Fibroblast of mammary gland (primary cell): ENCODE results near the gene ETFA.

Source experiments
- DNase-seq: peaks from one replicate; pipeline ENCODE4 v3.0.0-alpha.2; 2010; ENCODE audit warnings: low read depth
- H3K4me3 ChIP-seq: 2 replicates; pipeline ENCODE4 v1.5.1; 2011; ENCODE audit warnings: low read depth, mild to moderate bottlenecking, low read length, moderate library complexity; ENCODE audit not compliant: control insufficient read depth
- TF ChIP-seq, protein P1 (sequence below): conservative IDR thresholded peaks from 2 replicates; pipeline ENCODE4 v1.5.1; 2011; ENCODE audit warnings: low read depth, low read length, inconsistent platforms; ENCODE audit not compliant: control insufficient read depth, insufficient read depth

Gene ETFA

DNA sequence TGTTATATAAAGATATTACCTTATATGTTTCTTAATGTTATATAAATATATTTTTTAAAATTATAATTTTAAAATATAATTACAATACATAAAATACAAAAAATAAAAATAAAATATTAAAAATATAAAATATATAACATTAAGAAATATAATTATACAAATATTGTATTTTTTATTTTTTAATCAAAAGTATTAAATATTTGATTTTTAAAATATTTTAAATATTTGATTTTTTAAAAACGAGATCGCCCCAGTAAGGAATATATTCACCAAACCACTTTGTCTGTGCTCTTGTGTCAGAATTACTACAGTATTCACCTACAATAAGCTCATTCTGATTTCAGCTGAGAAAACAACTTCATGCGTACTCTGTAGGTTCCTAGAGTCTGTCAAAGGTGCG, 89.1 kb downstream of the ETFA start:
- H3K4me3 ChIP-seq: no peak overlapping the region
- TF ChIP-seq, protein P1, sequence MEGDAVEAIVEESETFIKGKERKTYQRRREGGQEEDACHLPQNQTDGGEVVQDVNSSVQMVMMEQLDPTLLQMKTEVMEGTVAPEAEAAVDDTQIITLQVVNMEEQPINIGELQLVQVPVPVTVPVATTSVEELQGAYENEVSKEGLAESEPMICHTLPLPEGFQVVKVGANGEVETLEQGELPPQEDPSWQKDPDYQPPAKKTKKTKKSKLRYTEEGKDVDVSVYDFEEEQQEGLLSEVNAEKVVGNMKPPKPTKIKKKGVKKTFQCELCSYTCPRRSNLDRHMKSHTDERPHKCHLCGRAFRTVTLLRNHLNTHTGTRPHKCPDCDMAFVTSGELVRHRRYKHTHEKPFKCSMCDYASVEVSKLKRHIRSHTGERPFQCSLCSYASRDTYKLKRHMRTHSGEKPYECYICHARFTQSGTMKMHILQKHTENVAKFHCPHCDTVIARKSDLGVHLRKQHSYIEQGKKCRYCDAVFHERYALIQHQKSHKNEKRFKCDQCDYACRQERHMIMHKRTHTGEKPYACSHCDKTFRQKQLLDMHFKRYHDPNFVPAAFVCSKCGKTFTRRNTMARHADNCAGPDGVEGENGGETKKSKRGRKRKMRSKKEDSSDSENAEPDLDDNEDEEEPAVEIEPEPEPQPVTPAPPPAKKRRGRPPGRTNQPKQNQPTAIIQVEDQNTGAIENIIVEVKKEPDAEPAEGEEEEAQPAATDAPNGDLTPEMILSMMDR: no peak
- no peak for DNase-seq

DNA sequence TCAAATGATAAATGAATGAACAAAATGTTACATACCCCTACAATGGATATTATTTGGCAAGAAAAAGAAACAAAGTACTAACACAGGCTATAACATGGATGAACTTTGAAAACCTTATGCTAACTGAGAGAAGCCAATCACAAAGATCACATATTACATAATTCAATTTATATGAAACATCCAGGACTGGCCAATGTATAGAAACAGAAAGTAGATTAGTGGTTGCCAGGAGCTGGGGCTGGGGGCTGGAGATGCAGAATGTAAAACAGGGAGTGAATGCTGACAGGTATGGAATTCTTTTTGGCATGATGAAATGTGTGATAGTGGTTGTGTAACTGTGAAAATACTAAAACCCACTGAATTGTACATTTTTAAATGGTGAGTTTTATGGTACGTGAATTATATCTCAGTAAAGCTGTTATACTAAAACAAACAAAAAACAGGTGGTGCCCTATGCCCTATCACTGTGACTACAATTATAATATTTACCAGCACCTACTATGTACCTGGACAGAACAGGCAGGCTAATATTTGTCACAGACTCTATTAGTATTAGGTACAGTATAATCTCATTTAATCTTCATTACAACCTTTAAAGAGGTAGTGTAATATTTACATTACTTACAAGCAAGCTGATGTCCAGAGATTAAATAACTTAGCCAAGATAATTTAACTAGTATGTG, 90.0 kb downstream of the ETFA start:
- H3K4me3 ChIP-seq: no peak overlapping the region
- TF ChIP-seq, protein P1: no peak
- DNase-seq: no peak

DNA sequence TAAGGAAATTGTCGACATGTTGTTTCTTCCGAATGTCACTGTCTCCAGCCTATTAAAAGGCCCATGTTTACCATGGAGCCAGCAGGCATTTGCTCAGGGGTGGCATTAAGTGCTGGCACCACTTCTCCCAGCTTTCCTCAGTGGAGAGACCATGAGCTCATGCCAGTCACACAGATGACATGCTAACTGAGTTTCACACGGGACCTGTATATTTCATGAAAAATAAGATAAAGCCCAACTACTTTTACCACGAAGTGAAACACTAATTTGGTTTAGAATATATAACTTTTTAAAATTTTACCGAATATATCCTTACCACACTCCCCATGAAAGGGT, 93.4 kb downstream of the ETFA start:
- DNase-seq: no peak
- TF ChIP-seq, protein P1: no peak
- no peak overlapping the region for H3K4me3 ChIP-seq

DNA sequence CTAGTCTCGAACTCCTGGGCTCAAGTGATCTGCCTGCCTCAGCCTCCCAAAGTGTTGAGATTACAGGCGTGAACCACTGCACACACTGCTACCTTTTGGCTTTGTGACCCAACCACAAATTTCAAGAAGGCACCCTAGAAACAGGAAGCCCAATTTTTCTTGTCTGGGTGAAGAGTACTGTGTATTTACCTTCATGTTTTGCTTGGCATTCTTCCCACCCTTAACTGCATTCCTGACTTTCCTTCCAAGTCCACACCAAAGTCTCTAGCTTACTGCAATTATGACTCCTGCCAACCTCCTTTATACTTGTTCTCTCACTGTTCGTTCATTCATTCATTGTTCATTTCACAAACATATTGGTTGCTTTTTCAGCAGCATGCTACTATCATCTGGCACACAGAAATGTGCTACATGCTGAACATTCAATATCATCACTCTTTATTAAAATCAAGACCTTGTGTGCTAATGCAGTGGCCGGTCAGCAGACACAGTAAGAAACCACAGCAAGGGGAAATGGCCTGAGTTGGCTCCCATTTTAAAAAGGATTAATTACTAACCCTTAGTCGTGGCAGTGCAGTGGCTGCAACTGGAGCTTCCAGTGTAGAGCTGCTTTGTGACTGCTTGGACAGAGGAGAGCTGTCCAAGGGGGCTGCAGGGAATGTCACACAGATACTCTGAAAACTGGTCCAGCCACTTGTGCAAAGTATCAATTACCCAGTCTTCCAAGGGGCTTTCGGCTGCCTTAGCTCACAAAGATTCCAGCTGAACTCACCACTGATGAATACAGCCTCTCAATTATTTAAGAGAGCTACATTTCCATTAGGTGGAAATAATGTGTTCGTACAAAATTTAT, 94.0 kb downstream of the ETFA start:
- peak; percentile 30 for DNase-seq
- H3K4me3 ChIP-seq: no peak overlapping the region
- TF ChIP-seq, protein P1: no peak

DNA sequence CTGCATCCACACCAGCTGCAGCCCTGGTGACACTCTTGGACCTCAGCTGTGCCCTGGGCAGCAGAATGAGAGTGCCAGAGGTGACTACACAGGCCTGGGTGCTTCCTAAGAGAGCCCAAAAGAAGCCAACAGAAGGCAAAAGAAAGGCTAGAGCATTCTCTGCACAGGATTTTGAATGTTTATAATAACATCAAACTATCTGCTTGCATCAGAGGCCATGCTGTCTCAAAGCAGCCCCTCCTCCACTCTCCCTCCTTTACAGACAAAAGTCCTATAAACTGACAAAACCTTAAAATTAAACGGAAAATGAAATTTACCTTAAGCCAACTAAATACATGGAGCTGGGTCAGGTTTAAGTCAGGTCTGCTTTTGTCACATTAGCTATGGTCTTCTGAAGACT, 95.6 kb downstream of the ETFA start:
- no peak for DNase-seq
- TF ChIP-seq, protein P1: no peak

DNA sequence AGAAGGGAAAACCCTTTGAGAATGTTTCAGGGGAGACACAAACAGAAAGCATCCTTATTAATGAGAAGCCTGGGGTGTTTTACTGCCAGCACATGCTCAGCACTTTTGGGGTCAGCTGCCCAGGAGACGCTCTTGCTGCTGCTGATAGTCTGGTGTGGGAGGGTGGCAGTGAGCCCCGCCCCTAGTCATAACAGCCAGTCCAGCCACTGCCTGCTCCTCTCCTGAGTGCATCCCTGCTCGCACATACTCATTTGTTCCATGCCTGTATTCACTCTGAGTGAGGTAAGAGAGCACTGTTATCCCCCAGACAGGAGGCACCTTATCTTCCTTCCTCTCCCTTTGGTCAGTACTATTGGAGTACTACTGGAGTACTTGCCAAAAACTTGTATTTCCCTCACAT, 101.3 kb downstream of the ETFA start:
- H3K4me3 ChIP-seq: no peak overlapping the region
- DNase-seq: no peak
- TF ChIP-seq, protein P1: no peak

More for the DNA sequence above, 95.6 kb downstream of the ETFA start:
- no peak overlapping the region for H3K4me3 ChIP-seq

DNA sequence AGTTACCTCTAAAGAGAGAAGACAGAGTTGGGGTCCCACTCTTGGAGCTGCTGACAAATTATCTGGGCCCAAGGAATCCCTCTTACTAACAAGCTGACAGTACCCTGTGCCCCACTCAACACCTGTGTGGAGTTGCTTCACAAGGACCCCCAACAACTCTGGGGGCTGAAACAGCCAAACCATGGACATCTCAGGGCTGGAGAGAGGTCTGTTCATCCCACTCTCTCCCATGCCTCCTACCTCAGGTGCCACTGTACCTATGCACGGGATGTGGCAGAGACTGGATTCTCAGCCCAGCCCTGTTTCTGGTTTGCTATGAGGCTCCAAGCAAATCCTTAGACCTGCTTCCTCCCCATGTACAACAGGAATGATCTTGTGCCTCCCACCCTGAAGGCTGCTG, 101.7 kb downstream of the ETFA start:
- TF ChIP-seq, protein P1: no peak
- no peak for DNase-seq
- no peak overlapping the region for H3K4me3 ChIP-seq
